H1 (cell line): ENCODE data around the gene PPARA.

Experiments
- CEBPB ChIP-seq: IDR thresholded peaks from 2 replicates; pipeline ENCODE4 v1.6.1; 2012; ENCODE audit warnings: low read depth, low read length
- CTCF ChIP-seq, 3 experiments: IDR thresholded peaks; 1 replicate in 2 of 3; 2 replicates in 1 of 3; pipeline versions ENCODE4 v1.5.1 to v1.6.1; 2011; ENCODE audit warnings: low read length in 3 of 3, mild to moderate bottlenecking in 3 of 3, inconsistent platforms in 2 of 3, low read depth in 1 of 3, moderate library complexity in 1 of 3; ENCODE audit not compliant: insufficient read depth in 1 of 3; ENCODE audit errors: control extremely low read depth in 1 of 3
- EZH2 ChIP-seq: fragments of 200-600 bp; sonication (generic); IDR thresholded peaks from 2 replicates; pipeline ENCODE4 v1.7.1; 2012; ENCODE audit warnings: low read depth, mild to moderate bottlenecking, moderate library complexity, low read length, inconsistent platforms; ENCODE audit not compliant: severe bottlenecking
- KDM1A ChIP-seq: fragments of 200-600, 300-600 bp; sonication (generic); IDR thresholded peaks from 2 replicates; pipeline ENCODE4 v1.7.1; 2016; ENCODE audit warnings: mild to moderate bottlenecking, low read length, borderline replicate concordance
- MAX ChIP-seq: IDR thresholded peaks from 2 replicates; pipeline ENCODE4 v1.6.1; 2012; ENCODE audit warnings: inconsistent platforms
- POLR2A ChIP-seq, 2 experiments: IDR thresholded peaks; 1 replicate in 1 of 2; 2 replicates in 1 of 2; pipeline ENCODE4 v1.6.1; 2011; ENCODE audit warnings: low read depth in 2 of 2, low read length in 2 of 2, mild to moderate bottlenecking in 2 of 2; ENCODE audit errors: control extremely low read depth in 1 of 2
- RFX5 ChIP-seq: IDR thresholded peaks from 2 replicates; pipeline ENCODE4 v1.6.1; 2011; ENCODE audit warnings: low read depth, low read length, improper control_type of control experiment, borderline replicate concordance
- SIN3A ChIP-seq, 2 experiments: IDR thresholded peaks in 1 of 2; conservative IDR thresholded peaks in 1 of 2; 2 replicates each; pipeline ENCODE4 v1.6.1; 2011 to 2012; ENCODE audit warnings: low read length in 2 of 2, improper control_type of control experiment in 1 of 2, low read depth in 1 of 2, mild to moderate bottlenecking in 1 of 2

GRCh38 chr22:46292732-46293131 lies 142.4 kb downstream of the PPARA start:
- TF ChIP-seq MAX: no peak
- no peak for TF ChIP-seq CTCF (IDR thresholded peaks at IDR 0.05; ENCODE audit: control extremely low read depth in 1 of 3, insufficient read depth in 1 of 3, low read depth in 1 of 3, low read length in 3 of 3)
- TF ChIP-seq SIN3A (conservative IDR thresholded peaks at IDR 0.05 in 1 of 2, IDR thresholded peaks at IDR 0.05 in 1 of 2; ENCODE audit: low read depth in 1 of 2, low read length in 2 of 2): no peak
- no peak for TF ChIP-seq KDM1A
- no peak for TF ChIP-seq EZH2
- TF ChIP-seq CEBPB: no peak
- no peak for TF ChIP-seq RFX5
- no peak for TF ChIP-seq POLR2A (IDR thresholded peaks at IDR 0.05; ENCODE audit: control extremely low read depth in 1 of 2, low read depth in 2 of 2, low read length in 2 of 2)
